Transverse colon (tissue), 4 donors: ENCODE measurements around the gene TMEM238. TPM values are rescaled to one million over a fixed set of nuclear protein-coding genes. Genes with fewer than 3 reads are reported as not detected.
A peak's percentile ranks its signal among the peaks of the same experiment; 100 is the strongest.

ENCODE experiments used
- DNase-seq: peaks from one replicate; pipeline ENCODE4 v3.0.0-alpha.2; 2019
- H3K27ac ChIP-seq, 4 donors: fragments of 200-600 bp; sonication (generic); 2 replicates each; pipeline ENCODE4 v1.5.1; 2016 to 2018; ENCODE audit warnings: inconsistent platforms in 4 of 4
- H3K27me3 ChIP-seq: fragments of 200-600 bp; sonication (generic); 2 replicates; pipeline ENCODE4 v1.5.1; 2017; ENCODE audit warnings: inconsistent platforms
- H3K36me3 ChIP-seq, 4 donors: fragments of 200-600 bp; sonication (generic); 2 replicates each; pipeline ENCODE4 v1.5.1; 2017 to 2019; ENCODE audit warnings: inconsistent platforms in 4 of 4
- H3K4me1 ChIP-seq, 4 donors: fragments of 200-600 bp; sonication (generic); 2 replicates each; pipeline ENCODE4 v1.5.1; 2017 to 2020; ENCODE audit warnings: inconsistent platforms in 4 of 4
- H3K4me3 ChIP-seq, 4 donors: fragments of 200-600 bp; sonication (generic); 1 replicate in 1 of 4; 2 replicates in 3 of 4; pipeline versions ENCODE4 v1.5.1 to v1.6.1; 2017 to 2019; ENCODE audit warnings: inconsistent platforms in 4 of 4
- H3K9me3 ChIP-seq, 2 donors: fragments of 200-600 bp; sonication (generic); 2 replicates each; pipeline ENCODE4 v1.5.1; 2017 to 2019; ENCODE audit warnings: inconsistent platforms in 2 of 2
- CTCF ChIP-seq, 5 experiments: fragments of 200-600 bp in 3 of 5; fragments of 450-650 bp in 2 of 5; sonication (generic) in 3 of 5; IDR thresholded peaks; 1 replicate in 2 of 5; 2 replicates in 3 of 5; pipeline ENCODE4 v1.5.1; 2016 to 2017; ENCODE audit warnings: antibody characterized with exemption in 5 of 5, inconsistent platforms in 3 of 5, mild to moderate bottlenecking in 2 of 5, moderate library complexity in 1 of 5
- EP300 ChIP-seq: sonication (generic); formaldehyde crosslinking; IDR thresholded peaks from one replicate; pipeline ENCODE4 v1.6.1; 2017; ENCODE audit warnings: antibody characterized with exemption, low read depth
- POLR2A ChIP-seq: fragments of 450-650 bp; IDR thresholded peaks from one replicate; pipeline ENCODE4 v1.6.1; 2016; ENCODE audit warnings: antibody characterized with exemption, mild to moderate bottlenecking, moderate library complexity
- POLR2AphosphoS5 ChIP-seq, 3 donors: sonication (generic); formaldehyde crosslinking; IDR thresholded peaks; one replicate each; pipeline ENCODE4 v1.6.1; 2016; ENCODE audit warnings: antibody characterized with exemption in 3 of 3
- WGBS, 2 donors: methylation state at CpG; one replicate each; pipeline ENCODE4 v1.1.5; 2018; ENCODE audit warnings: low coverage in 1 of 2; 5-methylcytosine and 5-hydroxymethylcytosine counted together
- in situ Hi-C, 4 donors: fragments of 200-750 bp; cut with MboI; loops; one replicate each; pipeline versions ENCODE4 v1.15.0 to v1.15.1; 2017; ENCODE audit warnings: low sequenced_read_pairs in 3 of 4, low pct_ligation_motif_present in 1 of 4, low pct_unique_long_range_greater_than_20kb in 1 of 4
- intact Hi-C: fragments of 100-400 bp; cut with DNase I; formaldehyde crosslinking; loops from one replicate; pipeline ENCODE4 v1.15.1; 2023; ENCODE audit warnings: low total_unique reads
- total RNA-seq, 4 donors: library from RNA; depleted of rRNA; stranded (reverse); fragments of >200 nt; gene quantifications; one replicate each; pipeline ENCODE4 v1.1.0, GENCODE V29; 2016

TMEM238 gene
- total RNA-seq, 4 donors from 2014 or later, result 12.0 to 199 (median 42.5) TPM

GRCh38 chr19:55384920-55385723 is 1.0 kb upstream of the TMEM238 start:
- intact Hi-C loops, result loop anchor here (5.0 to 10.0 kb wide), 2 partner anchors 83 to 270 kb away; partner anchors contain the start of gene U2AF2
- H3K4me3 ChIP-seq, result peak overlapping the region; percentile 12 to 93 (median 78)
- WGBS, 2 donors, result 5% methylated on average over 34 of the region's 34 CpGs; no CpG with 5 or more reads in 1 of the 2 donors

GRCh38 chr19:55383279-55384130 is 587 bp downstream of the TMEM238 start:
- in situ Hi-C loops, result loop anchor here in 1 of 4 donors (25.0 kb wide), 1 partner anchor 96 kb away; the partner anchor contains the start of genes BRSK1 and HSPBP1

More at GRCh38 chr19:55384920-55385723, 1.0 kb upstream of the TMEM238 start:
- no peaks in the 10 kb centered on the region for H3K9me3 ChIP-seq
- in situ Hi-C loops, result loop anchor here in 1 of 4 donors (25.0 kb wide), 1 partner anchor 98 kb away; the partner anchor contains the start of genes BRSK1 and HSPBP1
- H3K27ac ChIP-seq, result peak overlapping the region; percentile 94 to 99 (median 96)
- peak; percentile 96 for DNase-seq
- peaks cover 0 to 6% (median 0%) of the 10 kb centered on the region in 4 donors for H3K36me3 ChIP-seq
- peaks cover 33 to 54% (median 44%) of the 10 kb centered on the region in 4 donors for H3K4me1 ChIP-seq
- TF ChIP-seq POLR2A (no peak), POLR2AphosphoS5 (IDR thresholded peaks at IDR 0.05) (peak; percentile 6 to 52 (median 43)), EP300 (no peak), CTCF (IDR thresholded peaks at IDR 0.05) (no peak)
- H3K27me3 ChIP-seq, result no peaks in the 10 kb centered on the region

GRCh38 chr19:55382522-55383054 is 1.5 kb downstream of the TMEM238 start:
- H3K27me3 ChIP-seq, result no peaks in the 10 kb centered on the region
- TF ChIP-seq EP300 (no peak), POLR2A (no peak), POLR2AphosphoS5 (IDR thresholded peaks at IDR 0.05) (no peak), CTCF (IDR thresholded peaks at IDR 0.05) (no peak)
- peak overlapping the region in 1 of 4 donors; percentile 74 for H3K4me3 ChIP-seq
- no peak for DNase-seq
- WGBS, 2 donors, result 94 to 100% methylated on average over 3 of the region's 3 CpGs
- in situ Hi-C loops (loop anchor here in 1 of 4 donors (25.0 kb wide), 1 partner anchor 95 kb away; the partner anchor contains the start of genes BRSK1 and HSPBP1), intact Hi-C loops (loop anchor here (1.0 to 10.0 kb wide), 3 partner anchors 69 to 272 kb away; partner anchors contain the start of gene U2AF2)
- no peak overlapping the region for H3K27ac ChIP-seq
- no peaks in the 10 kb centered on the region for H3K36me3 ChIP-seq
- H3K4me1 ChIP-seq, result peaks cover 19 to 33% (median 30%) of the 10 kb centered on the region in 4 donors
- H3K9me3 ChIP-seq, result no peaks in the 10 kb centered on the region

More at GRCh38 chr19:55383279-55384130, 587 bp downstream of the TMEM238 start:
- Histone ChIP-seq H3K27ac (peak overlapping the region; percentile 94 to 99 (median 96)), H3K27me3 (no peaks in the 10 kb centered on the region), H3K4me1 (peaks cover 28 to 42% (median 40%) of the 10 kb centered on the region in 4 donors), H3K9me3 (no peaks in the 10 kb centered on the region), H3K36me3 (peaks cover 0 to 4% (median 0%) of the 10 kb centered on the region in 4 donors), H3K4me3 (peak overlapping the region; percentile 40 to 93 (median 78))
- TF ChIP-seq EP300 (no peak), POLR2A (no peak), CTCF (IDR thresholded peaks at IDR 0.05) (peak in 1 of 5 experiments; percentile 25), POLR2AphosphoS5 (IDR thresholded peaks at IDR 0.05) (peak in 1 of 3 donors; percentile 5)
- intact Hi-C loops, result loop anchor here (5.0 to 10.0 kb wide), 2 partner anchors 81 to 271 kb away; partner anchors contain the start of gene U2AF2
- WGBS, 2 donors, result 4% methylated on average over 11 to 55 of the region's 88 CpGs
- peak; percentile 61 for DNase-seq
